Renal cortex interstitium (tissue), 15 donors: Measurements from ENCODE around the gene YPEL4. TPM values are rescaled to one million over a fixed set of nuclear protein-coding genes. Genes with fewer than 3 reads are reported as not detected.
A peak's percentile ranks its signal among the peaks of the same experiment; 100 is the strongest.
"Not testable (repeated sequence)": the region's sequence is repeated elsewhere in the genome, so short reads cannot be mapped to it uniquely, and the experiment has no call there.

Experiments used
- DNase-seq, 11 donors: peaks; one replicate each; pipeline ENCODE4 v3.0.0-alpha.2; 2013; ENCODE audit warnings: low read depth in 9 of 11, low spot score in 4 of 11; ENCODE audit errors: extremely low read depth in 1 of 11
- long read RNA-seq, 16 experiments: transcript quantifications; one replicate each; lab custom pipeline, GENCODE V29; 2026
- polyA plus RNA-seq, 3 donors: library from polyadenylated mRNA; unstranded; fragments of 120-200 nt; gene quantifications; one replicate each; pipeline ENCODE4 v1.2.1, GENCODE V29; 2013; ENCODE audit not compliant: insufficient read length in 3 of 3

Gene YPEL4, protein sequence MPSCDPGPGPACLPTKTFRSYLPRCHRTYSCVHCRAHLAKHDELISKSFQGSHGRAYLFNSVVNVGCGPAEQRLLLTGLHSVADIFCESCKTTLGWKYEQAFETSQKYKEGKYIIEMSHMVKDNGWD
- polyA plus RNA-seq = 1 to 10 TPM; 2.6 to 5.6 (median 3.1) TPM
- long read RNA-seq, donor 1 = 0 reads
- long read RNA-seq, donor 2 = 0 reads
- long read RNA-seq, donor 3 = 0 reads
- long read RNA-seq, donor 4 = 0 reads
- long read RNA-seq, donor 5 = 0 reads
- long read RNA-seq, donor 6 = 0 reads
- long read RNA-seq, donor 7, partial matches to known transcripts = 0 of 1 reads
- long read RNA-seq, donor 7, other reads (novel, unspliced or antisense) = 0 of 1 reads
- long read RNA-seq, donor 8 = 0 reads
- long read RNA-seq, donor 9 = 0 reads
- long read RNA-seq, donor 10 = 0 reads
- long read RNA-seq, donor 11 = 0 reads
- long read RNA-seq, donor 12 = 0 reads
- long read RNA-seq, donor 13 = 0 reads
- long read RNA-seq, donor 14 = 0 reads
- long read RNA-seq, donor 15 = 0 reads
- long read RNA-seq, donor 16 = 0 reads

DNA sequence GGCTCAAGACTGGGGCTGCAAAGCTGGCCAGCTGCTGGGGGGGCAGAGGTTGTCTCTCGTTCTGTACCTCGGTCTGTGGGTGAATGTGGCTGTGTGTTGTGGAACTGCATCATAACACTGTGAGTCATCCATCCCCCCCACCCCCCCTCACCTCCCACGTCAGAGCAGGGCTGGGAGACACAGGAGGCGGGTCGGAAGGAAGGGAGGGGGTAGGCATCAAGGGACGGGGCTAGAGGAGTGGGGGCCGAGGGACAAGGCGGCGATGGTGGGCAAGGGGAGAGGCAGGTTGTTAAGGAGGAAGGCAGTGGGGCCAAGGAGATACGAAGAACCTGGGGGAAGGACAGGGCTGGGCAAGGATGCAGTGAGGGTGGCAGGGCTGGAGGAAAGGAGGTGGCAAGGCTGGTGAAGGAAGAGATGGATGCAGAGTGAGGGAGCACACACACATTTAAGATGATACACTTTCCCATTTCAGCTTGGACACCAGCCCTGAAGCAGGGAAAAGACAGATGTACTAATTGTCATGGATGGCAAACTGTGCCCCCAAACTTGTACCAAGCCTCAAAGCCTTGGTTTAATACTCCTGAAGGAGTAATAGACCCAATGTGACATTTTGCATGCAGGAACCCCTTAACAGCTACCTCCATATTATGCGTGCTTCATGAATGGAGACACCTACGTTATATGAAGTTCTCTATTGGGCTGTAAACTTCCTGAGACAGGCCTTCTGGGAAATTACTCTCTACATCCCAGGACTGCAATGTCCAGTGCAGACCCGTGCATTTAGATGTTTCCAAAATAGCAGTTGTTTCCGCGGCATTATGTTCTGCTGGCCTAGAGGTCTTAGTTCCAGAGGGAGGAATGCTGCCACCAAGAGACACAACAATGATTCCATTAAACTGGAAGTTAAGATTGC, at the start of gene YPEL4:
Gene YPEL4, minus strand, starts transcription at position 87 of the 913 bp plus-strand sequence. CDS start 2,805 bp downstream, outside the sequence.
- no peak for DNase-seq

DNA sequence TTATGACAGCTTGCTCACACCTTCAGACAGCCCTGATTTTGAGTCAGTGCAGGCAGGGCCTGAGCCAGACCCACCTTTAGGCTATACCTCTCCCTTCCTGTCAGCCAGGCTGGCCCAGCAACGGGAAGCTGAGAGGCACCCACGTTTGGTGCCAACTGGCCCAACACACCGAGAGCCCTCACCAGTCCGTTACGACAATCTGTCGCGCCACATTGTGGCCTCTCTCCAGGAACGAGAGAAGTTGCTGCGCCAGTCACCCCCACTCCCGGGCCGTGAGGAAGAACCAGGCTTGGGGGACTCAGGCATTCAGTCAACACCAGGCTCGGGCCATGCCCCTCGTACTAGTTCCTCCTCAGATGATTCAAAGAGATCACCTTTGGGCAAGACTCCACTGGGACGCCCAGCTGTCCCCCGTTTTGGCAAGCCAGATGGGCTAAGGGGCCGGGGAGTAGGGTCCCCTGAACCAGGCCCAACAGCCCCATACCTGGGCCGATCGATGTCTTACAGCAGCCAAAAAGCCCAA, 49.2 kb upstream of the YPEL4 start:
- DNase-seq = no peak

DNA sequence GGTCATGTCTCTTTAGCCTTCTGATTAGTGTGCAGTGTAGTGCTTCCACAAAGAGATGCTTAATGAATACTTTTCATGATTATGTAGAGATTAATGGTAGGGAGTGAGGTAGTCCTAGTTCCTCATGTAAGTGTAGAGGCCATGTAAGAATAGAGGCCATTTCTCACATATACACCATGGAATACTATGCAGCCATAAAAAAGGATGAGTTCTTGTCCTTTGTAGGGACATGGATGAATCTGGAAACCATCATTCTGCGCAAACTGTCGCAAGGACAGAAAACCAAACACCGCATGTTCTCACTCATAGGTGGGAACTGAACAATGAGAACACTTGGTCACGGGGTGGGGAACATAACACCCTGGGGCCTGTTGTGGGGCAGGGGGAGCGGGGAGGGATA, 40.8 kb upstream of the YPEL4 start:
- not testable (repeated sequence) for DNase-seq

DNA sequence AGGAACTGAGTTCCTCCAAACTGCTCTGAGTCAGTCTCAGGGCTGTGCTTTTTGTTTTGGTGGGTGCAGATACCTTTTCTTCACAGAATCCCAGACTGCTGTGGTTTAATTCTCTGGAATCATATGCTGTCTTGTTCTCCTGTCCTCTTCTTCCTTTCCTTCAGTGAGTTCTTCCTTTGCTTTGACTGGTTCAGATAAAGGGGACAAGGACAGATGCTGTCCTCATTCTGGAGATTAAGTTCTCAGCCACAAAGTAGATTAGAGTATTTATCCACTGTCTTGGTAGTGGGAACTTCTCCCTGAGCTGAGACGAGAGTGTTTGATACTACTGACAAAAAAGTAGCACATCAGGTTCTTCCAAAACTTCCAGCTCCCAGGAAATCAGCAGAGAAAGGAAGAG, 31.5 kb upstream of the YPEL4 start:
- no peak for DNase-seq

DNA sequence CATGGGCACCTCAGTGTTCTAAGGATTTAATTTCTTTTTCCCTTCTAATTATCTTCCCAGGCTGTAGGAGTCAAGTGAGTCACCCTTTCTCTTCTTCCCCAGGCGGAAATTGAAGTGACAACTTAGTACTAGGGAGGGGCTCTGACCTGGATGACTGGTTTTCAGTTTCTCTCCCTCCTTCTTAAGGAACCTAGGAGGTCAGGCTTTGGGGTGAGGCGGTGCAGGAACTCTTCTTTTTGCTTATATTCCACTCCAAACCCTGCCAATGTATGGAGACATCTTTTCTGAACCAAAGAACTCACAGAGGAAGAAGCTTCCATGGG, 30.8 kb upstream of the YPEL4 start:
- no peak for DNase-seq

DNA sequence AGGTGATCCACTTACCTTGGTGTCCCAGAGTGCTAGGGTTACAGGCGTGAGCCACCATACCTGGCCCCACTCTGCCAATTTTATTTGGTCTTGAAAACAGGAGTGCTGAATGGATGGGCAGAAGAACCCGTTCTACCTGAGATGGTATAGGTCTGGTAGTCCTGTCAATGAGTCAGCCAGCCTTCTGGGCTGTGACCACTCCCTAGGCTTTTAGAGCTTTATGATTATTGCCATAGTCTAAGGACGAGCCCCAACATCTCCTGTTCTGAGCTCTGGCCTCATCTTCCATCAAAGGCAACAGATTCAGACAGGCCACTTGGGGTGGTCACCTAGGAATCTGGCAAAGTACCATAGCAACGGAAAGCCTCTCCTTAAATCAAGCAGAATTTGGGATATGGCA, 29.7 kb upstream of the YPEL4 start:
- DNase-seq = no peak

DNA sequence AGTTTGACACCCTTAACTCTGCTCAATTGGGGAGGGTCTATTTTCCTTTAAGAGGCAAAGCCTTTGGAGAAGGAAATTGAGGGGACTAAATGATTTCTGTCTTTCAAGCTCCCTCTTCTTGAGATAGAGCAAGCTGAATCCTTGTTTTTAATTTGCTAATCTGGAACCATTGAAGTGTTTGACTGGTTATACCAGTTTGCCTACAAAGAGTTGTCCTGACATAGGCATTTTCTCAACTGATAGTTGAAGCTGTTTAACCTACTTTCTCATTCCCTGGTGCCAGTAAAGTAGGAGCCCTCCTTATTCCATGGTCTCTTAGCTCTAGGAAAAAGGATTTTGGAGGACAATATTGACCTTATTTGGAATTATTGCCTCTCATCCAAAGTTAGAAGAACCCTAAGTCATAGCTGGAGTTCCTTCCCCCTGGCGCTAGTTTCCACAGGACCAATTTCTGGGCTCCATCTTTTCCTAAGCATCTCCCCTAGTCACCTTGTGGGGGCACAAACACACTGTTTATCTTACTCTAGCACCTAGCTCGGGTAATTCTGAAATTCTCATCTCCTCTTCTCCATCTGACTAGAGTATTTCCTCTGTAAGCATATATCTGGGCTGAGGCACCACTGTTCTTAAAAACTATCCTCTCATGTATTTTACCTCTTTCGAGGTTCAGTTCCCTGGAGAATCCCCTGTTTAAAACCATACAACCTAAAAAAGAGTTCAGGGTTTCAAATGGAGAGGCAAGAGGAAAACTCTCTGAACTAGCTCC, 25.6 kb upstream of the YPEL4 start:
- DNase-seq = no peak

- DNase-seq = no peak
Observed at GRCh38 chr11:57674251-57674650, 24.5 kb upstream of the YPEL4 start.

DNA sequence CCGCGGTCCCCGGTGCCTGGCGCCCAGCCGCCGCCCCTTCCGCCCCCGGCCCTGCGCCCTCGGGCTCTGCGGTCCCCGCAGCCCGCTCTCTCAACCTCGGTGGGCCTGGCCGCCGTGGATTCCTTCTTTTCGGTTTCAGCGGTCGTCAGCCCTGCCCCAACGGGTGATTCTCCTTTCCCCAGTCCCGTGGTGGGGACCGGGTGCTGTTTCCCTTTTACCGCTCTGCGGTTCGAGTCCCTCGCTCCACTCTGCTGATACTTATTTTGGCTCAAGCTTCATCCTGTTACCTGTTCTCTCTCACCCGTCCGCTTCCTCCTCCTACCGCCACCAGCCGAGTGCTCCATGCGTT, 18.7 kb upstream of the YPEL4 start:
- DNase-seq = no peak

GRCh38 chr11:57667736-57668433, 18.2 kb upstream of the YPEL4 start, which contains the start of gene ZDHHC5:
Gene ZDHHC5 (plus strand): TSS chr11:57668114. CDS start chr11:57673091, 4,977 bp downstream.
- peak in 9 of 11 donors; percentile 98 to 100 (median 99) for DNase-seq

- DNase-seq = peak; percentile 93 to 98 (median 97)
Observed at GRCh38 chr11:57667117-57667735, 17.5 kb upstream of the YPEL4 start.

GRCh38 chr11:57663975-57664374, 14.3 kb upstream of the YPEL4 start:
- no peak for DNase-seq

- no peak for DNase-seq
Observed at GRCh38 chr11:57662893-57663292, 13.2 kb upstream of the YPEL4 start.

DNA sequence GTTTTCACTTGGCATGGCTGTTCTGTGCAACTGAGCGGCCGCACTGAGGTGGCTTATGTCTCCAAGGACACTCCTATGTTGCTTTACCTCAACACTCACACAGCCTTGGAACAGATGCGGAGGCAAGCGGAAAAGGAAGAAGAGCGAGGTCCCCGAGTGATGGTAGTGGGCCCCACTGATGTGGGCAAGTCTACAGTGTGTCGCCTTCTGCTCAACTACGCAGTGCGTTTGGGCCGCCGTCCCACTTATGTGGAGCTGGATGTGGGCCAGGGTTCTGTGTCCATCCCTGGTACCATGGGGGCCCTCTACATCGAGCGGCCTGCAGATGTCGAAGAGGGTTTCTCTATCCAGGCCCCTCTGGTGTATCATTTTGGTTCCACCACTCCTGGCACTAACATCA, 10.0 kb upstream of the YPEL4 start:
- DNase-seq = no peak

- no peak for DNase-seq
Observed at GRCh38 chr11:57658023-57658361, 8.3 kb upstream of the YPEL4 start.

DNA sequence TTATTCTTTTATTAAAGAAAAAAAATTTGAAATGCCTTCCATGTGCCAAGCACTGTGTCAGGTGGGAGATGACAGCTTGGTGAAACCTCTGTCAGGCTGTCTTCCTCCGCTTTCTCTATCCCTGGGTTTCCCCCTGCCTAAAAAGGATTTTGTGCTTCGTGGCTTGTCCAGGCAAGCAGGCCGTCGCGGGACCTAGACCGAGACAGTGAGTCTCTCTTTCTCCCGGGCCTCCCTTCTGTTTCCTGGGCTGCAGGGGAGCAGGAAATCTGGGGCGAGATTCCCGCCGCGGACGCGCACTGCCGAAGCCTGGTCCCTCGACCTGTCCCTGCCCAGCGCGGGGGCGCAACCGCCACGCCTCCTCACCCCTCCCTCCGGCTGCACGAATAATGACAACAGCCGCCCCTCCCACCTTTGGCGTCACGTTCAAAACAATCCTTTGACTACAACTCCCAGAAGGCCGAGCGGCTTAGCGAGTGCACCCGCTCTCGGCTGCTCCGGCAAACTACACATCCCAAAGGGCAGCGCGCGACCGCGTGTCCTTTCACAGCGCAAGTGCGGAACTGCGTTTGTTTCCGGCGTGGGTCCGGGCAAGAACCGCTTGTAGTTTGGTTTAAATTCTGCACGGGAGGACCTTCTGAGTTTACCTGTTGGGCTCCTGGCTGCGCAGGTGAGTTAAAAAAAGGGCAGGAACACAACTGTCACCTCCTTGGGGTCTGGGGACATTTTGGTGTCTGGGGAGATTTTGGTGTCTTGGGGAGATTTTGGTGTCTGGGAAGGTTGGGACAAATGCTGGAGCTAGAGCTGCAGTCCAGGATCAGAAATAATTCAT, 7.7 kb upstream of the YPEL4 start, which contains the start of gene CLP1:
Gene CLP1, plus strand, starts transcription at position 569 of the 829 bp plus-strand sequence. CDS start 1,715 bp downstream, outside the sequence.
- DNase-seq = peak; percentile 98 to 100 (median 99)

- DNase-seq = no peak
Observed at GRCh38 chr11:57656885-57657193, 7.1 kb upstream of the YPEL4 start.
